SKM-1 treated with dmso at 0.1 percent for 144 hours (cell line): ENCODE data around the gene PDK4.
A peak's percentile ranks its signal among the peaks of the same experiment; 100 is the strongest.
"Not testable (repeated sequence)": the region's sequence is repeated elsewhere in the genome, so short reads cannot be mapped to it uniquely, and the experiment has no call there.

Source experiments
- DNase-seq: peaks from one replicate; lab custom pipeline; 2025; ENCODE audit not compliant: unreplicated experiment; lab: John Stamatoyannopoulos, UW

PDK4 gene

GRCh38 chr7:95578299-95578855 lies 17.9 kb downstream of the PDK4 start:
- DNase-seq = no peak

DNA sequence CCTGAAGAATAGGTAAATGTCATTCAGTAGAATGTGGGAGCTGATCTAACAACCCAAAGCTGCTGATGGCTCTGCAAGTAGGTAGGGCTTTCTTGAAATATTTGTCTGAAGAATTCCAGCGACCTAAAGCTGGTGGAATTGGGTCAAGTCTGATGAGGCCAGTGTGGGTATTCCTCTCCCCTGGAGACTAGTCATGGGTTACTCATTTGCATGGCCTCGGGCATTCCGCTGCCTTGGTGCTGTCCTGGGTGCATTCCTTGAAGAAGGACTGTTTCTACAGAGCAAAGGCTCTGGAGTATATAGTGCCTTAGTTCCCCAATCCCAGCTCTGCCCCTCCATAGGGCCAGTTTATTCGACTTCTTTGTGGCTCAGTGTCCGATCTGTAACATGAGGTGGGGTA lies 19.2 kb downstream of the PDK4 start:
- no peak for DNase-seq

DNA sequence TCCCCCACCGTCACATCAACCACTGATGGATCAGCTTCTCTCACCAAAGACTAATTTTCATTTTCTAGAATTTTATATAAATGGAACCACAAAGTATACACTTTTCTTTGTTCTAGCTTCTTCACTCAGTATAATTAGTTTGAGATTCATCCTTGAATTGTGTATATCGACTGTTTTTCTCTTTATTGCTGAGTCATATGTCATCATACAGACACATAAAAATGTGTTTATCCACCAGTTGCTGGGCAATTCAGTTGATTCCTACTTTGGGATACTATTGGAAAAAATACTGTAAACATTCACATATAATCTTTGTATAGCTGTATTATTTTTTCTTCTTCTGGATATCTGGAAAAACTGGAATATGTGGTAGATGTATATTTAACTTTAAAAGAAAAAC lies 26.6 kb downstream of the PDK4 start:
- no peak for DNase-seq

- no peak for DNase-seq
These were observed 35.6 kb downstream of the PDK4 start for GRCh38 chr7:95560674-95561073.

DNA sequence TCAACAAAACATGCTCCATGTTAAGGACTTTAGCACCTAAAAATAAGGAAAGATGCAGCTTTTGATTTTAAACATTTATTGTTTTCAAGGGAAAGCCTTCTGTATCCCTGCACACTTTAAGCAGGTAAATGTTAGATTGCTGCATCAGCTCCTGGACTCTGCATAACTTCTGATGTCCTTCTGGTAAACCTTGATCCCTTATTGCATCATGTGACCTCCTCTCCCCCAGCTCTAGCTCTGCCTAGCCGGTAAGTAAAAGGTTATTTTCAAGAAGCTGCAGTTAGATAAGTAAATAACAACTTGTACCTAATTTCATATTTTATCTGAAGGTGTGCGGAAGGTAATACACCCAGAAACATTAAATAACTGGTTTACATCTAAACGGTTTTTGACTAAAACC lies 37.5 kb downstream of the PDK4 start:
- no peak for DNase-seq

- no peak for DNase-seq
These were observed 39.5 kb downstream of the PDK4 start for GRCh38 chr7:95556777-95557176.

- DNase-seq = no peak
These were observed 42.4 kb downstream of the PDK4 start for GRCh38 chr7:95553939-95554338.

DNA sequence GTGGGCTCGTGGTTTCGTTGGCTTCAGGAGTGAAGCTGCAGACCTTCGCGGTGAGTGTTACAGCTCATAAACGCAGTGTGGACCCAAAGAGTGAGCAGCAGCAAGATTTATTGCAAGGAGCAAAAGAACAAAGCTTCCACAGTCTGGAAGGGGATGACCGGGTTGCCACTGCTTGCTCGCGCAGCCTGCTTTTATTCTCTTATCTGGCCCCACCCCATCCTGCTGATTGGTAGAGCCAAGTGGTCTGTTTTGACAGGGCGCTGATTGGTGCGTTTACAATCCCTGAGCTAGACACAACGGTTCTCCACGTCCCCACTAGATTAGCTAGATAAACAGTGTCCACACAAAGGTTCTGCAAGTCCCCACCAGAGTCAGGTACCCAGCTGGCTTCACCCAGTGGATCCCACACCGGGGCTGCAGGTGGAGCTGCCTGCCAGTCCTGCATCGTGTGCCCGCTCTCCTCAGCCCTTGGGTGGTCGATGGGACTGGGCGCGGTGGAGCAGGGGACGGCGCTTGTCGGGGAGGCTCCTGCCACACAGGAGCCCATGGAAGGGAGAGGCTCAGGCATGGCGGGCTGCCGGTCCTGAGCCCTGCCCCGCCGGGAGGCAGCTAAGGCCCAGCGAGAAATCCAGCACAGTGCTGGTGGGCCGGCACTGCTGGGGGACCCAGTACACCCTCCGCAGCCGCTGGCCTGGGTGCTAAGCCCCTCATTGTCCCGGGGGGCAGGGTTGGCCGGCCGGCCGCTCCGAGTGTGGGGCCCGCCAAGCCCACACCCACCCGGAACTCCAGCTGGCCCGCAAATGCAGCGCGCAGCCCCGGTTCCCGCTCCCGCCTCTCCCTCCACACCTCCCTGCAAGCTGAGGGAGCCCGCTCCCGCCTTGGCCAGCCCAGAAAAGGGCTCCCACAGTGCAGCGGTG lies 44.0 kb downstream of the PDK4 start:
- DNase-seq = not testable (repeated sequence)

DNA sequence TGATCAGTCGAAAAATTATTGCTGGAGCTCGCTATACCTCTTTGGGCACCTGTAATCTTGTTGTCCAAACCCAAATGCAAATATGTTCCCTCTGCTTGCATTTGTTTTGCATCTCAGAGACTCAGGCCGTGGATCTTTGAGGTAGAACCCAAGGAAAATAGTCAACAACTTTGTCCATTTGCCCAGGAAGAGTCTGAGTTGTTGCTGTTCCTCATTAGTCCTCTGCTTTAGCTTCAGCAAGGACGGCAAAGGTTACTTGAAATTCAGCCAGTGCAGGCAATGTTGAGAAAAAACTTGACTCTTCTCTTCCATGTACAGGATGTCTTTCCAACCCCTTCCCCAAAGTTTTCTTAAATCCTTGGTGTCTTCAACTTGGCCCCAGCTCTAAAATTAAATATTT lies 45.8 kb downstream of the PDK4 start:
- no peak for DNase-seq

DNA sequence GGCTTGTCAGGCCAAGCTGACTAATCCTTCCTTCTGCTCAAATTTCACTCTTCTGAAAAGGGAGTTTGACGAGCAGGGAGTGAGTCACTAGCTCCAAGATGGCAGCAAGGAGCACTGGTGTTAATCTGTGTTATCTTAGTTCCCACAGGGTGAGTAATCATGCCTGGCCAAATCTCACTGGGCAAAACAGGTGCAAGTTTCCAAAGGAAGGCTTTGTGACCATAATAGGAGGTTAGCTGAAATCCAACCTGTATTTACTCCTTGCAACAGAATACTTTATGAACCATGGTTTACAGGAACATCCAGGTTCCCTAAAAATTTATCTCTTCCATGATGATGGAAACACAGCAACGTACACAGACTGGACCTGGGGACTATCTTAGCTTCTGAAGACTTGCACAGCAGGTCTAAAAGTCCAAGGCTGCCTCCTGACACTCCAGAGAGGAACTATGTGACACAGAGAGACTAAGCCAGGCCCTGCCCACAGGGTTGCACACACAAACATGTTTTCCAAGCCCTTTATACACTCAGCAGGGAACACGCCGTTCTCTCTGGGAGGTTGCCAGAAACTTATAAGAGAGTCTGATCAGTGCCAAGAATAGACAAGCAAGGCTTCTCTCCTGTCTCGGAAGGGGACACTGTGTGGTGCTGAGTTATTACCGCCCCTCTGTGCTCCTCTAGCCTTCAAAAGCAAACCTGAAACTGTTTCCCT lies 46.3 kb downstream of the PDK4 start:
- DNase-seq = no peak

GRCh38 chr7:95547361-95548348 lies 48.7 kb downstream of the PDK4 start:
- DNase-seq = no peak

DNA sequence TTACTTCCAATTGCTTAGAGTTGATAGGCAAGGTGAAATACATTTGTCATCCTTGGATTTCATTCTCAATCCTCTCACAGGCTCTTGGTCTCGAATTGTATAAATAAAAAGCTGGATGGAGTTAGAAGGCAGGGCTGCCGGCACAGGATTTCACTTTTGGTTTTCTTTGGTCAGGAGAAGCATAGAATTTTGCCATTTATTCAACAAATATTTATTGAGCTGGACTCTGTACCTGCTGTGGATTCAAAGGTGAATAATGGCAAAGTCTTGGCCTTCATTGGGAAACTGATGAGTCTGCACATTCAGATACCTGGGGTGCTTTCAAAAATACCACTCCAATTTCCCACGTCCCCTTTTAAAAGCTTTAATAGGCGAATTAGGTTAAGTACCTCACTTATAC lies 49.7 kb downstream of the PDK4 start:
- no peak for DNase-seq

DNA sequence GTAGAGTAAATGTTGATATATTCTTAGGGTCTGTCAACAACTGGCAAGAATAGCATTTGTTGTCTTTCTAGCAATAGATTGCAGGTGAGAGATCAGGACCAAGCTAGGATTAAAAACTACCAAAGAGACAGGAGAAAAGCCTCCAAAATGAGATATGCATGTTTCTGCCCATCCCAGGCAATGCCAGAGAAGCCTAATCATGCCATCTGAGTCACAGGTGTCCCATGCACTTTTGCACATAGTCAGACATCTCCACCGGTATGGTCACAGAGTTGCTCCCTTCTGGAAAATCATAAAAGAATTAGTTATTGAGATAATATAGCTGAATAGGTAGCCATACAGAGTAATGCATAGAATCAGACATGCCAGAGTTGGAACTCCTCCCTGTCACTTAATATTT lies 50.6 kb downstream of the PDK4 start:
- DNase-seq = no peak

DNA sequence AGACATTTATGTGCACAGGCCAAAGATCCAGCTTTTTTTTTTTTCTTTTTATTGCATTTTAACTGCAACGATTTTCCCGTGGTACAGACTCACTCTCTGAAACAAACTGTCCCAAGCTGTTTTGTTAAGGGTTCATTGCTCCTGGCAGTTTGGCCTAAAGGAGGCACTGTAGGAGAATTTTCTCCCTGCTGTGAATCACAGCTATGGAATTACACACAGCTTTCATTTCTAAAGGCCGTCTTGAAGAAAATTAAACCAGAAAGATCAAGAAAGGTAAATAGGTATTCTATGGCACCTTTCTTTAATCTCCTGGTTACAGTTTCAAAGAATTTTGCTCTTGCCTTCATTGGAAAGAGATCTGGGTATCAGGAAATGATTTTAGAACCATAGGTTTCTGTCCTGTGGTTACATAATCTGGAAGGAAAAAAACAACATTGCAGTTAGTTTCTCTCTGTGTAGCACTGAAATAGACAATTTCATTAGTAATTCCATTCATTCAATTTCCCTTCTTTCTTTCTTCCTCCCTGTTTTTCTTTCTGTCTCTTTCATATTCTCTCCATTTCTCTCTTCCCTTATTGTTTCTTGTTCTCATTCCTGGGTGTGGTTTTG lies 51.2 kb downstream of the PDK4 start:
- DNase-seq = peak; percentile 1

GRCh38 chr7:95544171-95544570 lies 52.1 kb downstream of the PDK4 start:
- DNase-seq = no peak

- DNase-seq = no peak
These were observed 53.0 kb downstream of the PDK4 start for GRCh38 chr7:95543312-95543711.

GRCh38 chr7:95540366-95540765 lies 56.0 kb downstream of the PDK4 start:
- no peak for DNase-seq

- DNase-seq = no peak
These were observed 56.9 kb downstream of the PDK4 start for GRCh38 chr7:95539426-95539825.

GRCh38 chr7:95537468-95537867 lies 58.8 kb downstream of the PDK4 start:
- no peak for DNase-seq

DNA sequence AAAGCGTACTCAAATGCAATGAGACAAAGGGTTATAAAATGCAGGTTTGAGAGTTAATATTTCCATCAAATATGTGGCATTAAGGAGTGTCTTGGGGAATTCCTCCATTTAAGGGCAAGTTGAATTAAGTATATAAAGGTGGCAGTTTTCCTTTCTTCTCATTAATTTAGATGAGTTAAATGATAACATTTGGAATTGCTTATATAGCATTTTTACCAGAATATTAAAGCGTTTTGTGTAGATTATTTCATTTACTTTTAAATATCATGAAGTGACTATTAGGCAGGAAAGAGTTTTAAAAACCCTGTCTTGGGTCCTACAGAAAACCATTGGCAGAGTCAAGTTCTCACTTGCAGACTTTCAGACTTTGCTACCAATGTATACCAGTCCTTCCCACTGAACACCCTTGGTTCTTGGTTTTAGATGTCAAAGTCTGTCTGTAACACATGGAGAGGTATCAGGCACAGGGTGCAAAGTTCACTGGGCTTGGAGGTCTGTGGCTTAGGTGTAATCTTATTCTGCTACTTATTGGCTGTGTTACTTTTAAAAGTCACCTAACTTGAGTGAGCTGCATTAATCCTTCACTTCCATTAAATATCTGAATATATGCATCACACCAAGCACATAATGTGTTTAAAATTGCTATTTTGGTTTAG lies 59.5 kb downstream of the PDK4 start:
- no peak for DNase-seq
